Hematopoietic multipotent progenitor cell (in vitro differentiated cells): Measurements from ENCODE around the gene OR10H3. TPM values are rescaled to one million over a fixed set of nuclear protein-coding genes. Genes with fewer than 3 reads are reported as not detected.
"Not testable (repeated sequence)": the region's sequence is repeated elsewhere in the genome, so short reads cannot be mapped to it uniquely, and the experiment has no call there.

ENCODE experiments used
- DNase-seq, 3 donors: peaks; one replicate each; pipeline ENCODE4 v3.0.0-alpha.2; 2011 to 2015; ENCODE audit warnings: low read depth in 2 of 3, low spot score in 2 of 3
- total RNA-seq: library from RNA; depleted of rRNA; stranded (reverse); fragments of >200 nt; gene quantifications from one replicate; pipeline ENCODE4 v1.2.3, GENCODE V29; 2012

Gene OR10H3
- total RNA-seq, 1 donor: not detected

- no peak for DNase-seq
These were observed 39.5 kb downstream of the OR10H3 start for GRCh38 chr19:15776991-15777970.

GRCh38 chr19:15779756-15780476, 42.1 kb downstream of the OR10H3 start:
- DNase-seq: no peak

GRCh38 chr19:15780610-15781418, 43.0 kb downstream of the OR10H3 start:
- DNase-seq: no peak

- no peak for DNase-seq
These were observed 43.9 kb downstream of the OR10H3 start for GRCh38 chr19:15781661-15782060.

DNA sequence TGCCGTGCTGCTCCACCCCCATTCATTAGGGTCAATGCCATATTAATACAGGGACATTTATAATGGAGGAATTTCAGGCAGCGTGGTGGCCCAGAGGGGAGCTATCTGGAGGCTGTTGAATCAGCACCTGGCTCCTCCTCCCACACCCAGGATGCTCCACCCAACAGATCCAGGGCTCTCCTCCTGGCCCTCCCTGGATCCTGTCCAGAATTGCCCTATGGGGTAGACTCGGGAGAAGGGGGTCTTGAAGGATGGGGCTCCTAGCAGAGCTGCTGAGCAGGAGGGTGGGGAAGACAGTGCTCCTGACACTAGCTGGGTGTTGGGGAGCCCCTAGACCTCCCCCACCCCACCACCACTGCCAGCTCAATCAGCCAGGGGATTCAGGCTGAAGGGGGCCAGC, 44.4 kb downstream of the OR10H3 start:
- no peak for DNase-seq

GRCh38 chr19:15782896-15783295, 45.1 kb downstream of the OR10H3 start:
- not testable (repeated sequence) for DNase-seq

DNA sequence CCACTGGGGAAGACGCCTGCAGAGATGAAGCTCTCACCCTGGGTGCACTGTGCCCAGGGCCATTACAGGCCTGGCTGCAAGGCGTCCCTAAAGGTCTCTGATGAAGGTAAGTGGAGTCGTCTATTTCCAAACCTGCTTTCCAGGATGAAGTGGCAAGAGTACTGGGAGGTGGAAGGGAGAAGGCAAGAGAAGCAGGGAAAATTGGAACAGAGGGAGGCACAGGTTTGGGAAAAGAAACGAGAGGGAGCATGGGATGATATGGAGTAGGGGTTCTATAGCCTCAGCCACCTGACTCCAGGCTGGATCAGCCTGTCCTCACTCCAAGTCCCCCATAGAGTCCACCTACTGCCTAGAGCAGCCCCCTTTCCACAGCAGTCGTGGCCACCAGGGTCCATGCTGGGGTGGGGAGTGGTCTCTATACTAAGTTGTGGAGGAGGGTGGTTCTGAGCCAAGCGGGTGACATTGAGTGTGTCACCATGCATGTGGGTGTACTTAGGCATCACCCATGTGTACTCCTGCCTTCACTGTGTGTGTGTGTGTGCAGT, 49.9 kb downstream of the OR10H3 start, which contains the start of gene OR10H5:
Gene OR10H5, plus strand, starts transcription at position 51 of the 545 bp plus-strand sequence. CDS start 6,388 bp downstream, outside the sequence.
- no peak for DNase-seq

DNA sequence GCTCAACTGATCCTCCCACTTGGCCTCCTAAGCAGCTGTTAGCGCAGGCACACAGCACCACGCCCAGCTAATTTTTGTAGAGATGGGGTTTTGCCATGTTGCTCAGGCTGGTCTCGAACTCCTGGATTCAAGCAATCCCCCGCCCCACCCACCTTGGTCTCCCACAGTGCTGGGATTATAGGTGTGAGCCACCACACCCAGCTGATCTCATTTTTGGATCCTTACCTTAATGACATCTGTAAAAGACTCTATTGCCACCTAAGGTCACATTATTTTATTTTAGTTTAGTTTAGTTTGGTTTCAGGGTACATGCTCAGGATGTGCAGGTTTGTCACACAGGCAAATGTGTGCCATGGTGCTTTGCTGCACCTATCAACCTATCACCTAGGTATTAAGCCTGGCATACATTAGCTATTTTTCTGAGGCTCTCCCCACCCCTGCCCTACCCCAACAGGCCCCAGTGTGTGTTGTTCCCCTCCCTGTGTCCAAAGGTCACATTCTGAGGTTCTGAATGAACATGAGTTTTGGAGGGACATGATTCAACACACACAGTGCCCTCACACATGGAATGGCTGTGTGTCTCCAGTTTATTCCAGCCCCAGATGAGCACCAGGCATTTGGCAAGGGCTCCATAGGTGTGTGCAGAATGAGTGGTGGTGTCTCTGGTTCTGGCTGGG, 50.9 kb downstream of the OR10H3 start:
- DNase-seq: no peak

GRCh38 chr19:15790096-15790495, 52.3 kb downstream of the OR10H3 start:
- no peak for DNase-seq

Other genes with a start within 250 kb of the OR10H3 start
- 5.4 TPM for gene CYP4F22, start 229.5 kb upstream of the OR10H3 start, total RNA-seq
- gene CYP4F8, start 122.8 kb upstream of the OR10H3 start, total RNA-seq: under 0.01 TPM
- 0.27 TPM for gene CYP4F3, start 97.1 kb upstream of the OR10H3 start, total RNA-seq
- gene CYP4F12, start 64.9 kb upstream of the OR10H3 start, total RNA-seq: 0.27 TPM
- gene OR10H2, start 10.0 kb upstream of the OR10H3 start, total RNA-seq: not detected
- gene OR10H5, start 49.7 kb downstream of the OR10H3 start, total RNA-seq: not detected
- under 0.01 TPM for gene OR10H1, start 77.7 kb downstream of the OR10H3 start, total RNA-seq
- gene CYP4F2, start 160.1 kb downstream of the OR10H3 start, total RNA-seq: 1.3 TPM
- gene CYP4F11, start 196.5 kb downstream of the OR10H3 start, total RNA-seq: 0.27 TPM
- not detected for gene OR10H4, start 211.0 kb downstream of the OR10H3 start, total RNA-seq